Prostate gland (tissue), 2 donors: ENCODE results near the gene C10orf90.

Experiments used
- POLR2A ChIP-seq: fragments of 450-650 bp; IDR thresholded peaks from one replicate; pipeline ENCODE4 v1.6.1; 2016; ENCODE audit warnings: antibody characterized with exemption, mild to moderate bottlenecking
- POLR2AphosphoS5 ChIP-seq: sonication (generic); formaldehyde crosslinking; IDR thresholded peaks from one replicate; pipeline ENCODE4 v1.6.1; 2017; ENCODE audit warnings: antibody characterized with exemption
- TF ChIP-seq, protein P1 (sequence below), 4 experiments: fragments of 200-600 bp in 2 of 4; fragments of 450-650 bp in 2 of 4; sonication (generic) in 2 of 4; IDR thresholded peaks; 1 replicate in 3 of 4; 2 replicates in 1 of 4; pipeline ENCODE4 v1.5.1; 2016 to 2019; ENCODE audit warnings: antibody characterized with exemption in 4 of 4, mild to moderate bottlenecking in 2 of 4, moderate library complexity in 2 of 4

DNA sequence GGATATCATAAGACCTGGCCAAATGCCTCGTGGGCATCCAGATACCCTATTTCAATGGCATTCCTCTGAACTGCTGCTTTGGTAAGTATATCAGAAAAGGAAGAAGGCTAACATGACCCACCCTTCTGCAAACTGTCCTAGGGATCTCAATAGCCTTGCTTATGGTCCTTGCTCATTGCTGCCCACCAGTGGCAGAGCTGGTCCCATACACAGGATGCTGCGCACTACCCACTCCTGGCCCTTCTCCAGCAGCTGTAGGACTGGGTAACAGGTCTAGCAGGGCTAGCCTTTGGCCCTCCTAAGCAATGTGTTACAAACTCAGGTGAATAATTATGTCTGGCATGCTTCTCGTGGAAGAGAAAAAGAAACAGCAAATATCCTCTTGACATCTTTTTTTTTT lies 72.5 kb downstream of the C10orf90 start:
- TF ChIP-seq, protein P1, sequence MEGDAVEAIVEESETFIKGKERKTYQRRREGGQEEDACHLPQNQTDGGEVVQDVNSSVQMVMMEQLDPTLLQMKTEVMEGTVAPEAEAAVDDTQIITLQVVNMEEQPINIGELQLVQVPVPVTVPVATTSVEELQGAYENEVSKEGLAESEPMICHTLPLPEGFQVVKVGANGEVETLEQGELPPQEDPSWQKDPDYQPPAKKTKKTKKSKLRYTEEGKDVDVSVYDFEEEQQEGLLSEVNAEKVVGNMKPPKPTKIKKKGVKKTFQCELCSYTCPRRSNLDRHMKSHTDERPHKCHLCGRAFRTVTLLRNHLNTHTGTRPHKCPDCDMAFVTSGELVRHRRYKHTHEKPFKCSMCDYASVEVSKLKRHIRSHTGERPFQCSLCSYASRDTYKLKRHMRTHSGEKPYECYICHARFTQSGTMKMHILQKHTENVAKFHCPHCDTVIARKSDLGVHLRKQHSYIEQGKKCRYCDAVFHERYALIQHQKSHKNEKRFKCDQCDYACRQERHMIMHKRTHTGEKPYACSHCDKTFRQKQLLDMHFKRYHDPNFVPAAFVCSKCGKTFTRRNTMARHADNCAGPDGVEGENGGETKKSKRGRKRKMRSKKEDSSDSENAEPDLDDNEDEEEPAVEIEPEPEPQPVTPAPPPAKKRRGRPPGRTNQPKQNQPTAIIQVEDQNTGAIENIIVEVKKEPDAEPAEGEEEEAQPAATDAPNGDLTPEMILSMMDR (IDR thresholded peaks at IDR 0.05): peak in 1 of 4 experiments; percentile 33
- TF ChIP-seq POLR2A (no peak), POLR2AphosphoS5 (no peak)
